Tibial artery (tissue), 4 donors: ENCODE measurements around the gene CDC26.

ENCODE experiments used
- DNase-seq, 2 donors: peaks; one replicate each; pipeline ENCODE4 v3.0.0-alpha.2; 2019
- H3K27ac ChIP-seq, 2 donors: fragments of 200-600 bp; sonication (generic) in 1 of 2; 1 replicate in 1 of 2; 2 replicates in 1 of 2; pipeline ENCODE4 v1.5.1; 2018 to 2019; ENCODE audit warnings: mild to moderate bottlenecking in 1 of 2
- H3K27me3 ChIP-seq, 2 donors: fragments of 200-600 bp; sonication (generic) in 1 of 2; one replicate each; pipeline versions ENCODE4 v1.5.1 to v1.6.0; 2016 to 2019
- H3K36me3 ChIP-seq, 3 donors: fragments of 200-600 bp; sonication (generic) in 2 of 3; one replicate each; pipeline ENCODE4 v1.5.1; 2016 to 2019; ENCODE audit warnings: mild to moderate bottlenecking in 2 of 3
- H3K4me1 ChIP-seq, 4 donors: fragments of 200-600 bp; sonication (generic) in 2 of 4; 1 replicate in 3 of 4; 2 replicates in 1 of 4; pipeline ENCODE4 v1.5.1; 2016 to 2019
- H3K4me3 ChIP-seq, 2 donors: fragments of 200-600 bp; sonication (generic) in 1 of 2; 1 replicate in 1 of 2; 2 replicates in 1 of 2; pipeline ENCODE4 v1.5.1; 2018 to 2019; ENCODE audit warnings: mild to moderate bottlenecking in 2 of 2
- H3K9me3 ChIP-seq, 3 donors: fragments of 200-600 bp; sonication (generic) in 1 of 3; one replicate each; pipeline ENCODE4 v1.5.1; 2016 to 2019
- CTCF ChIP-seq, 2 experiments: fragments of 200-600 bp in 1 of 2; fragments of 450-650 bp in 1 of 2; IDR thresholded peaks; one replicate each; pipeline ENCODE4 v1.5.1; 2017 to 2019; ENCODE audit warnings: antibody characterized with exemption in 2 of 2, mild to moderate bottlenecking in 1 of 2, moderate library complexity in 1 of 2
- intact Hi-C: fragments of 100-400 bp; cut with DNase I; formaldehyde crosslinking; loops from one replicate; pipeline ENCODE4 v1.15.0; 2023; ENCODE audit warnings: low total_unique reads

CDC26 gene

DNA sequence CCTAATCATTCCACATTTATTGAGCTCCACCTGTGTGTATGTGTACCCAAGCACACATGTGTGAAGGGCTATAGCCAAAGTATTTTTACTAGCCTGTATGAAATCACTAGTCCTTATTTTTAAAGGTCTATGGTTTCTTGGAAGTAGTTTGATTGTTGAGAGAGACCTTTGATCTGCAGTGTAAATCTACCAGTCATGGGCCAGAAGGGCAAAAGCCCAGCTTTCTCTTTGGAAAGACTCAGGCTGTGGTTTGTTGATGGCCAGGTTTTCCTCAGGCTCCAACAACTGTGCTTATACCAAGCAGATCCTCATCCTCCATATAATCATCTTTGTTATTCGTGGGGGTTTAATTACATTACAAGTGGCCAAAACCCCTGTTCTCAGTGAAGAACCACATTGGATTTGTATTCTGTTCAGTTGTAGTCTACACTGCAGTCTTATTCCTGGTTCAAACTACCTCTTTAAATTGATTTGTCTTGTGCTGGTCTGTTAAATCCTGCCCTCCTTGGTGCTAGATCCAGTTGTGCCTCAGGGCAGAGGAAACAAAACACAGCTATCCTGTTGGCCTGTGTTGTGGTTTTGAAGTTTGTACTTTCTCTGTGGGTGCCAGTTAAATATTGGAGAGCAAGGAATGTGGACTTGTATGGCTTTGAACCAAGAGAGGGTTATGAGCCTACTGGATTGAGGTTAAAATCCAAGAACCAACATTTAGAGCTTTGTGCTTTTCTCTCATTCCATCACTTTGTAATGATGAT is 13.3 kb downstream of the CDC26 start:
- TF ChIP-seq CTCF (IDR thresholded peaks at IDR 0.05) = no peak
- no peak overlapping the region for H3K27ac ChIP-seq
- no peak overlapping the region for H3K4me3 ChIP-seq
- intact Hi-C loops = no loop called here
- no peaks in the 10 kb centered on the region for H3K4me1 ChIP-seq
- H3K9me3 ChIP-seq = no peaks in the 10 kb centered on the region
- no peaks in the 10 kb centered on the region for H3K27me3 ChIP-seq
- no peak for DNase-seq
- peaks cover 28 to 53% (median 36%) of the 10 kb centered on the region in 3 donors for H3K36me3 ChIP-seq

DNA sequence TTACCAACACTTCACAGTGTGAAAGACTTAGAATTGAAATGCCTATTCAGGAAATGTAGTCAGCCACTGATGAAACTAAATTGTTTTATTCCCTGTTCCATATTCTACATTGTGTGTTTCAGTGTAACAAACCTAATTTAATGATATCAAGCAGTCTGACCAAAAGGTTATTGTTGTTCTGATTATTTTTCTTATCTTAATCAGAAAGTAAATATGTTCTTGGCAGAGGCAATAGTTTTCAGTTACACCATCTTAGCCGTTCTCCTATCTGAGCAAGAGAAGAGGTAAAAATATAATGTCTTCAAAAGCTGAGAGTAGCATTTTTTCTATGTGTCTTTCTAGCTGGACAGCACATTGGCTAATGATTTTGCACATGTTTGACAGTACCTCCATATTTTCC is 17.1 kb downstream of the CDC26 start:
- H3K4me3 ChIP-seq = no peak overlapping the region
- no peaks in the 10 kb centered on the region for H3K4me1 ChIP-seq
- no peak for DNase-seq
- TF ChIP-seq CTCF (IDR thresholded peaks at IDR 0.05) = no peak
- no peaks in the 10 kb centered on the region for H3K9me3 ChIP-seq
- no peaks in the 10 kb centered on the region for H3K27me3 ChIP-seq
- intact Hi-C loops = no loop called here
- H3K36me3 ChIP-seq = peaks cover 21 to 42% (median 40%) of the 10 kb centered on the region in 3 donors
- no peak overlapping the region for H3K27ac ChIP-seq

DNA sequence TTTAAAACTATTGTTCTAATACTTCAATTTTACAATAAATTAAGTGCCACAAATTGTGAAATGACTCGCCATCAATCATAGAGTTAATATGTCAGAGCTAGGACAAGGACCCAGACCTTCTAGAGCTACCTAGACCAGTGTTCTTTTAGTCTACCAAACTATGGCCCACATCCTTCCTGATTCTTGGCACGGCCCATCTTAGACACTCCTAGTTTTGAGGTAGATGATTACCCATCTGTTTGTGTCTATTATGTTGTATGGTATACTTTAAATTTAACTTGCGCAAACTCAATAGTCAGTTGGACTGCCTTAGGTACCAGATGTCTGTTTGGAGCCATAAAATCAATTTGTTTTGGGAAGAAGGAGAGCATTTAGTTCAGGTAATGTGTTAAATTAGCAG is 17.5 kb downstream of the CDC26 start:
- no peak overlapping the region for H3K4me3 ChIP-seq
- H3K27me3 ChIP-seq = no peaks in the 10 kb centered on the region
- H3K4me1 ChIP-seq = no peaks in the 10 kb centered on the region
- peaks cover 21 to 42% (median 40%) of the 10 kb centered on the region in 3 donors for H3K36me3 ChIP-seq
- TF ChIP-seq CTCF (IDR thresholded peaks at IDR 0.05) = no peak
- intact Hi-C loops = no loop called here
- H3K9me3 ChIP-seq = no peaks in the 10 kb centered on the region
- H3K27ac ChIP-seq = no peak overlapping the region
- DNase-seq = no peak

DNA sequence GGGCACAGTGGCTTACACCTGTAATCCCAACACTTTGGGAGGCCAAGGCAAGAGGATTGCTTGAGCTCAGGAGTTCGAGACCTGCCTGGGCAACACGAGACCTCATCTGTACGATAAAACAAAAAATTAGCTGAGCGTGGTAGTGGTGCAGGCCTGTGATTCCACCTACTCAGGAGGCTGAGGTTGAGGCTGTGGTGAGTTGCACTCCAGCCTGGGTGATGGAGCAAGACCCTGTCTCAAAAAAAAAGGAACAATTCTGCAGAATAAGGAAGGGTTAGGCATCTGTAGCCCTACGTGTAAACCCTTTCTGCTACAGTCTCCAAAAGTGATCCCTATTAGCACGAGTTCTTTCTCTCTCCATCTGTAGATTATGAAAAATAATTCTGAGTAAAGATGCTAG is 19.9 kb downstream of the CDC26 start:
- Histone ChIP-seq H3K27ac (no peak overlapping the region), H3K36me3 (peaks cover 7 to 34% (median 28%) of the 10 kb centered on the region in 3 donors), H3K4me1 (no peaks in the 10 kb centered on the region), H3K27me3 (no peaks in the 10 kb centered on the region), H3K9me3 (no peaks in the 10 kb centered on the region), H3K4me3 (no peak overlapping the region)
- intact Hi-C loops = no loop called here
- no peak for DNase-seq
- TF ChIP-seq CTCF (IDR thresholded peaks at IDR 0.05) = no peak

- no peak for TF ChIP-seq CTCF (IDR thresholded peaks at IDR 0.05)
Observed at GRCh38 chr9:113254991-113255390, 20.4 kb downstream of the CDC26 start.

More at GRCh38 chr9:113254991-113255390, 20.4 kb downstream of the CDC26 start:
- Histone ChIP-seq H3K4me3 (no peak overlapping the region), H3K9me3 (no peaks in the 10 kb centered on the region), H3K27me3 (no peaks in the 10 kb centered on the region), H3K4me1 (no peaks in the 10 kb centered on the region), H3K27ac (no peak overlapping the region), H3K36me3 (peaks cover 7 to 31% (median 23%) of the 10 kb centered on the region in 3 donors)
- intact Hi-C loops = no loop called here
- no peak for DNase-seq
